MV-4-11 (cell line): ENCODE data around the gene KCNQ4.

Source experiments
- DNase-seq: peaks from one replicate; lab custom pipeline; 2025; lab: John Stamatoyannopoulos, UW

Gene KCNQ4

DNA sequence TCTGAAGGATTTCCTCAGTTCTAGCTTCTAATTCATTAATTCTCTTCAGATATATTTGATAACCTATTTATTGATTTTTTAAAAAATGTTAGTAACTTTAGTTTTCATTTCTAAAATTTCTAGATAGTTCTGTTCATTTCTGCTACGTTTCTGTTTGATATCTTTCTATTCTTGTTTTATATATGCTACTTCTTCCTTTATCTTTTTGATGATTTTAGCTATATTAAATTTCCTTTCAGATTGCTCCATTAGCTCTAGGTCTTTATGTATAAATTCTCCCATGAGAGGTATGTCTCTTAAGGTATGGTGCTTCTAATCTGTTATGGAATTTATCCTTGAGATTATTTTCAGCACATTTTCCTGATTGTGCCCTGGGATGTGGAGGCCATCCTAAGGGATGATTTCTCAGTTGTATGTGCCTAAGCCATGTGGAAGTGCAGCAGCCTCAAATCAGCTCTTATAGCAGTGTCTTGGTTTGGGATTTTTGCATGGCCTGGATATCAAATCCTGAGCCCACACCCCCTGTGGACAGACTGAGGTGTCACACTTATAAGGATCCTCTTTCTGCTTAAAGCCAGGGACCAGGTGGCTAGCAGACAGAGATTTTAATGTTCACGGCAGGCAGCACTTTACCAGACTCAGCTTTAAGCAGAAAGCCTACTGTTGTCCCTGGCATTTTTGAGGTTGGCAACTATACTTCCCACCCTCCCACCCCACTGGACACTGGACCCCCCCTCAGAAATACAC, 6.2 kb upstream of the KCNQ4 start:
- no peak for DNase-seq

DNA sequence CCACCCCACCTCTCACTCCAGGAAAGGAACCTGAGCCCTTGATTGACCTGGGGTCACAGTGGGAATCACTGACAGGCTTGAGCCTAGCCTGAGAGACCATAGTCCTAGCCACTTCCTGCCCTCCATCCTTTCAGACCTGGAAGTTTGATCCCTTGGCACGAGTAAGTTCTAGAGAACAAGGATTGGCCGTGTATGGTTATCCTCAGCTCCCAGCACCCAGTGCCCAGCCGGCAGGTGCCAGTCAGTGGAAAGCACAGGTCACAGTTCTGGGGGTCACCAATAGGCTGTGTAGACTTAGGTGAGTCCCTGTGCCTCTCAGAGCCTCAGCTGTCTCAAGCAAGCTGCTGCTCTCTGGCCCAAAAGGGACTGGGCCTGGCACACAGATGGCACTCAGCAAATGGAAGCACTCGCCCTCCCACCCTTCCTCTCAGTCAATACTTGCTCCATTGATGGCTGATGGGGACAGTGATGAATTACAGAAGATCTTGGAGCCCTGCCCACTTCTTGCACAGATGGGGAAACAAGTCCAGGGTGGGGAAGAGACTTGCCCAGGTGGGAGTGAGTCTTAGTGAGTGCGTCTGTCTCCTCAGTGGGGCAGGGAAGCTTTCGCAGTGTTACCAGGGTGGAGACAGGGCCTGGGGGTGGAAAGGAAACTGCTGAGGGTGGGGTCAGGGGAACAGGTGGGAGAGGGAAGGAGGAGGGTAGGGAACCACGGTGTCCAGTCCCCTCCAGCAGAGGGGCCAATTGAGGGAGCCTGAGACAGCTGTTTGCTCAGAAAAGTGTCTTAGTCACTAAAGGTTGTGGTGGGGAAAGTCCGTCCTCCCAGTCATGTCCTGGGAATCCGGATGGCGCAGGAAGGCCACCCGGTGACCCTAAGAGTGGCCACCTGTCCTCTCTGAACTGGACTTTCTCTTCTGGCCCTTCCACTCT, 2.6 kb upstream of the KCNQ4 start:
- DNase-seq: no peak

DNA sequence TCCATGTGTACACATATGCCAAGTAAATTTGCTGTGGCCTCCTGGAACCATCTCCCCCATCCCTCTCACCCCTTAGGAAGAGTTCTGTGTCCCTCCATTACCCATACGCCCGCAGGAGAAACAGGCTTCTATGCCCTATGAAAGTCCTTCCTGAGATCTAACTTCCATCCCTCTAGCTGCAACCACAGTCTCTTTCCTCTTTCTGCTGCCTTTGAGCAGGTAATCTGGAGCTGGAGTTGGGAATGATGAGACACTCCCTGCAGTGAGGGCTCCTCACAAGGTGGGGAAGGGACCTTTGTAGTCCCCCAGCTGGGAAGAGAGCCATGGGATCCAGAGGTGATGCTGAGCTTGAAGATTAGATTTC, 2.0 kb upstream of the KCNQ4 start:
- DNase-seq: no peak

DNA sequence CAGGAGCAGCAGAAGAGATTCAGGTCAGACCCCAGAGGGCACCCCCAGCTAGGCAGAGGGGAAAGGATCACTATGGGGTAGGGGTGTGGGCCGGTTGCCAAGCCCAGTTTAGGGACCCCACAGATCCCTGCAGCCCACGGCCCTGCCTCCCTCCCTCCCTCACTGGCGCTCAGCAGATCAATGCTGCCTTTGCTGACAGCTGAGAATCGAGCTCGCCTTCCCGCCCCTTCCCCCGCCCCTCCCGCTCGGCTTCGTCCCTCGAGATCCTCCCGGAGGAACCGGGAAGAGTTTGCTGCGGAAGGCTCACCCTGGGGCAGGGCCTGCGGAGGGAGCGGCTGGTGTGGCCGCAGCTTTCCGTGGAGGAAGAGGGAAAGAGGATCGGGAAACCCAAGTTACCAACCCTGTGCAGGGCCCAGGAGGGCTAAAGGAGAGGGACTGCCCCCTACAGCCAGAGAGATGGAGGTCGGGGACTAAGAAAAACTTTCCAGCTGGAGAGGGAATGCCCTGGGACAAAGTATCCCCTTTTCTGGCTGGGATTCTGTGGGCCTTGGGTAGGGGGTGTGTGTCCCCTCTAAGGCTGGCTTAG, 1.1 kb upstream of the KCNQ4 start:
- DNase-seq: no peak

DNA sequence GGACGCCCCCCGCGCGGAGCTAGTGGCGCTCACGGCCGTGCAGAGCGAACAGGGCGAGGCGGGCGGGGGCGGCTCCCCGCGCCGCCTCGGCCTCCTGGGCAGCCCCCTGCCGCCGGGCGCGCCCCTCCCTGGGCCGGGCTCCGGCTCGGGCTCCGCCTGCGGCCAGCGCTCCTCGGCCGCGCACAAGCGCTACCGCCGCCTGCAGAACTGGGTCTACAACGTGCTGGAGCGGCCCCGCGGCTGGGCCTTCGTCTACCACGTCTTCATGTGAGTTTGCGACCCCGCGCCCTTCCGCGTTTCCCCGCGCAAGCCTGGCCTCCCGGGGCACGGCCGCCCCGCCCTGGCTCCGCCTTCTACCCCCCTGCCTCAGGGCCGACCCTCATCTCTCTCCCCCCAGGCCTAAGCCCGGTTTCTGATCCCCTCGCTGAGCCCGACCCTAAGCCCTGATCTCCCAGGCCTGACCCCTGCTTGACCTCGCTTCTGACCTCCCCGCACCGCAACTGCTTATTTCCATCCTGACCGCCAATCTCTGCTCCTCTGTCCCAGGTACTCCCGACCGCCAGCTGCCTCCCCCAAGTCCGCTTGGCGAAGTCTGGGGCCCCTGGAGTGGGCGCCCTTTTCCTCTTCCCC, 669 bp downstream of the KCNQ4 start:
- no peak for DNase-seq

DNA sequence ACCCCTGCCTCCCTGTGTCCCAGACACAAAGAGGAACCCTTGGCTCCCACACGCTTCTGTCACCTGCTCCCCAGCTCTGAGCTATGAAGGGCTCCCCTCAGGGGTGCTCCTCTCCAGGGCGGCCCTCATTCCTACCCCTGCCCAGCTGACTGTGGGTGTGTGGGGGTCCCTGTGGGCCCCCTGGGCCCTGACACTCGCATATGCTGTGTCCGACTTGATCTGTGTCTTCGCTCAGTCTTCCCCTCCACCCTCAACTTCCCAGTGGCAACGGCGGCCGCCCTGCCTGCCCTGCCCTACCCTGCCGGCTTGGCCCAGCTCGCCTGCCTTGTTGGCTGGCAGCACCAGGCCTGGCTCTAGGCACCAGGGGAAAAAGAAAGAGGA, 1.2 kb downstream of the KCNQ4 start:
- DNase-seq: no peak

DNA sequence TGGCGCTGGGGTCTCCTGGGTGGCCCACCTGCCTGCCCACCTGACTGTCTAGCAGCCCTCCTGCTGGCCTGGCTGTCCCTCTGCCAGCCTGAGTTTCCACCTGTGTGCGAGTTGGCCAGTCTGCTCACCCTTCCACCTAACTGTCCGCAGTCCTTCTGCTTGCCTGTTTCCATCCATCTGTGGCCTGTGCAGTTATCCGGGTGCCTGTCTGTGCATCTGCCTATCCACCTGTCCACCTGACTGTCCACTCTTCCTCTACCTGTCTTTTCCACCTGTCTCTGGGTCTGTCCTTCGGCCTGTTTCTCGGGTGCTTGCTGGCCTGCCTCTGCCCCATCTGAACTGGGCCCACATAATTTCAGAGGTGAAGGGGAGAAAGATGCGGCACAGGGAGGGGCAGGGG, 1.9 kb downstream of the KCNQ4 start:
- no peak for DNase-seq

DNA sequence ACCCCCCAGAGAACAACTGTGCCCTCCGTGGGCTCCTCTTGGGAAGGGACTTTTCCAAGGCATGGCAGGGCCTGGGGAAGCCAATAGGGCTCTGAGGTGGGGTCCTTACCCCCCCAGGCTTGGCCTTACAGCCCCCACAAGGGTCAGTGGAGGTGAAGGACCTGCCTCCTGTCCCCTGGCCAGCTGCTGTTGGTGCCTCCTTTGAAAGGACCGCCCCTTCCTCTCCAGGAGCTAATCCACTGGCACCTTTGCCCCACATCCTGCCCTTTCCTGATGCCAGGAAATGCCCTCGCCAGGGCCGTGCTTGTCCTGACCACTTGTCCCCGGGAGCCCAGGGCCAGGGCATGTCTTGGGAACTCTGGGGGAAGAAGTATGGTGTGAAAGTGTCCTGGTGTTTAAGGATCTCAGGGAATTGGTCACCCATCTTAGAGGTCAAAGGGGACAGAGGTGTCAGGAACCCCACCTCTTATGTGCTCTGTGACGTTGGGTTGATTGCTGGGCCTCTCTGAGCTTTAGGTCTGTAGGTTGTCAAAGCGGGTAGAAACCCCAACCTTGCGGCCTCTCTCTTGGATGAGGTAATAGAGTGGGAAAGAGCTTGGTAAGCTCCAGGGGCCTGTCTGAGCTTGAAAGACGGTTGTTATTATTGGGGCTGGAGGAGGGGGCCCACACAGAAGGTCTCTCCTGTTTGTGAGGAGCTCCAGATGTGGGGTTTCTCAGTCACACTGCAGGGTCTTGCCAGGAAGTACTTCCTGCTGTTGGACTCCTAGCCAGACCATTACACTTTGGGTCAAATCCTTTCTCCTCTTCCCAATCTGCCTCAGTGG, 2.8 kb downstream of the KCNQ4 start:
- DNase-seq: no peak

DNA sequence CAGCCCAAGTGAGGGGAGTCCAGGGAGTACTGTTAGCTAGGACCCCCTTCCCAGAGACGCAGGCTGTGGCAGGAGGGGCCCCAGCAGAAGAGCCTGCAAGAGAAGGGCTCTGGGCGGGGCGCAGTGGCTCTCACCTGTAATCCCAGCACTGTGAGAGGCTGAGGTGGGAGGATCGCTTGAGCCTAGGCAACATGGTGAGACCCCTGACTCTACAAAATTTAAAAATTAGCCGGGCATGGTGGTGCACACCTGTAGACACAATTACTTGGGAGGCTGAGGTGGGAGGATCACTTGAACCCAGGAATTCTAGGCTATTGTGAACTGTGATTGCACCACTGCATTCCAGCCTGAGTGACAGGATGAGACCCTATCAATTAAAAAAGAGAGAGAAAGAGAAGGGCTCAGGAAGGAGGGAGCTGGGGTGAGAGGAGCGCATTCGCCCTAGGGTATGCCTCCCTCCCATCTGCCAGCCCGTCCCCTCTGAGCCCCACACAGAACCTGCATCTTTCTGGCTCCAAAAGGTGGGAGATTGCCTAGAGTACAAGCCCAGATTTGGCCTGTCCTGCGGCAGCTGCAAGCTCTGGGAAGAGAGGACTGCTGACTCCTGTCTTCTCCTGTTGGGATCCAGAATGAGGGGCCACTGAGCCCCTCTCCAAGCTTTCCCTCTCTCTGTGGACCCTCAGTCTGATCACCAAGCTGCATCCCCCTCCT, 3.6 kb downstream of the KCNQ4 start:
- DNase-seq: no peak

DNA sequence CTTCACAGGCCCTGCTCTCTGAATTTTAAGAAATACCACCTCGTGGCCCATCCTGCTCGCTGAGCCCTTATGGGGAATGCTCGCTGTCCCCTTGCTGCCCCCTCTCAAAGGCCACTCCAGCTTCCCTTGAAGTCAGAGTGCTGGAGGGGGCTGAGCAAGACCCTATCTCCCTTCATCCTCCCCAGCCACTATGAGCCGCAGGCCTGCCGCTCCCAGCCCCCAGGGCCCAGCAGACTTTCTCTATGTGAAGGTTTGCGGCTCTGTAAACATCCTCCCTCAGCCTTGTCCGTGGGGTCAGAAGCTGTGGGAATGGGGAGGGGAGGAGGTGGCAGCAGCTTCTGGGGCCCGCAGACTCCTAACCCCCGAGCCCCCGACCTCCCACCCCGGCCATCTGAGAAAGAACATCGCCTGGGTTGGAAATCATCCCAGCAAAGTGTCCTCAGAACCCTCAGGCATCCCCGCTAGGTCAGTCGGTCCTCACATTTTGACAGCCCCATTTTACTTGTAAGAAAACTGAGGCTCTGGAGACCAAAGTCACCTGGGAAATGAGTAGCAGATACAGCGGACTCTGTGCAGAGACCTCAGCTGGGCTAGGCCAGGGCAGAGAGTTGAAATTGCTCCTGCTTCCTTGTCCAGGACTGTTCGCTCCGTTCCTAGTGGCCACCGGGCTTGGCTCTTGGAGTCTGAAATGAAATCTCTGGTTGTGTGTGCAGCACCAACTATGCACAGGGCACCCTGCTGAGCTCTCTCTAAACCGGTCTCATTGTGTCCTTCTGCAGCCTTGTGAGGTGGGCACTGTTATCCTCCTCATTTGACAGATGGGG, 4.4 kb downstream of the KCNQ4 start:
- no peak for DNase-seq

DNA sequence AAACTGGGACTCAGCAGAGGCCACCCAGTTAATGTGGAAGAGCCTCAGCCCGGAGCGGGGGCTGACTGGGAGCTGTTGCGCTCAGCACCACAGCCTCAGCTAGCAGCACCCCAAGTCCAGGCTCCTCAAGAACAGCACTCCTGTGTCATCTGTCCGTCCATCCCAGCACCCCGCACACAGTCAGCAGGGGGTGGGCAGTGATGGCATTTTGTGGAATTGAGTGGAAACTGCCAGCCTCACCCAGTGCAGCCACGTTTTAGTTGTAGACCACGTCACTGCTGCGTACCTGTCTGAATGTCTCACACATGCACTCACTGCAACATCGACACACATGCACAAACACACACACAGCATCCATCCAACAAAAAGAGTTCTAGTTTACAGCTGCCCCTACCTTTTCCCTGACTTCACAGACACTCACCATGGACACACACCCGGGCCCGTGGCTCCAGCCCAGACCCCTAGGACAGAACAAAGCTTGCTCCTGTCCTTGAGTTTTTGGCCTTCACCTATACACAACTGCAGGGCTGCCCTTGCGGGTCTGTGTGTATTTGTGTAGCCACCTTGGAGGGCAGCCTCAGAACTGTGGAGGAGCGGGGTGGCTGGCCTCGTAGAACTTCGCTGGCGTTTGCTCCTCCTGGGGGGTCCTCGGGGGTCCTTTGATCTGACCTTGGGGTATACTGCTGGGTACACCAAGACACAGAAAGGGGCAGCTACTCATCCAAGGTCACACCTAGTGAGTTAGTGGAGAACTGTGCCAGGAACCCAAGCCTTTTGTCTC, 5.2 kb downstream of the KCNQ4 start:
- DNase-seq: no peak

DNA sequence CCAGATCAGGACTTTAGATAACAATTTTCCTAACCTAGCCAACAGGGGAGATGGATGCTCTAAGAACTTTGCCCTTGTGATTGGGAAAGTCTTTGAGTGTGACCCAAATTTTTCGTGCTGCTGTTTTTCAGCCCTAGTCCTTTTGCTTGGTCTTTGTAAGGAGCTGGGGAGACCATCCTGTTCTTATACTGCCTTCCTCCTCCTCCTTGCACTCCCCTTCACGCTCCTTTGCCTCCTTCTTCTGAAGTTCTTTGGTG, 5.7 kb downstream of the KCNQ4 start:
- DNase-seq: no peak

DNA sequence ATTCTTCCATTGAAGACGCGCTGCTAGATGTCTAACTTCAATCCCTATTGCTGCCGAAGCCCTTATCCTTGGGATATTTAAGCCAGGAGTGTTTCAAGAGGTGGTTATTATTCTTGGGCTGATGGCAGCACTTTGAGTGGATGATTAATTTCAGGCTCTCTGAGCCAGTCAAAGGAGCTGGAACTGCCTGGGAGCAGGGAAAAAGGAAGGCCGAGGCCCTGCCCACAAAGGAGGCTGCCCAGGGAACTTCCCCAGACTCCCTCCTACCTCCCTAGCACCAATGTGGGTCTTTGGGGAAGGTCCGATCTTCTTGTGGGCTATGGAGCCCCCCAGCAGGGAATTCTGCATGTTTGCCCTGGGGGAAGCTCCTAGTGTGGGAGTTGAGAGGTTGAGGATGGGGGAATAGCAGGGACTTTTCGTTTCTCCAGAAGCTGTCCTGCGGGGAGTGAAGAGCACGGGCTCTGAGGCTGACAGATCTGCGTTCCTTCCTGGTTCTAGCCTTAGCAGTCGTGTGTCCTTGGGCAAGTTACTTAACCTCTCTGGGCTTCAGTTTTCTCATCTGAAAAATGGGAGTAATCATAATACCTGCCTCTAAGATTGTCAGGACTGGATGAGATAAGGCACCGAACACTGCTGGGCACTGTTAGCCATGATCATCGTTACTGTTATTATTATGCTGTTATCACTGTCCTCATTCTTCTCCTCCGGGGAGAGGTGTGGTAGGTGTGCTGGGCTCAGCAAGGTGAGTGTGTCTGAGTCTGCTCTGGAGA, 6.3 kb downstream of the KCNQ4 start:
- DNase-seq: no peak

DNA sequence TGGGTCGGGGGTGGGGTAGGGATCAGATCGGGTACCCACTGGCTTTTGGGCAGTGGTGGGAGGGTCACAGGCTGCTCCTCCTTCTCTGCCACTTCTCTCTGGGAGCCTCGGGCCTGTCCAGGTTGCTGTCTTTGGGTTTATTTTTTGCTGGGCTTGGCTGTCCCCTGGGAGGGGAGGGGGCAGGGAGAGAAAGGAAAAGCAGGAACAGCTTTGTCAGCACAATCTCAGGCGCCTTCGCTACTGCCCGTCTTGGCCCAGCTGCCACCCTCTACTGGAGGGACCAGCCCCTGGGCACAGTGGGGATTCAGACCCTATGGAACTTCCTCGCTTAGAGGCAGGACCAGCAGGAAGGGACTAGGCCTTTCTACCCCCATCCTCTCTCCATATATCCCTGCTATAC, 8.4 kb downstream of the KCNQ4 start:
- no peak for DNase-seq

DNA sequence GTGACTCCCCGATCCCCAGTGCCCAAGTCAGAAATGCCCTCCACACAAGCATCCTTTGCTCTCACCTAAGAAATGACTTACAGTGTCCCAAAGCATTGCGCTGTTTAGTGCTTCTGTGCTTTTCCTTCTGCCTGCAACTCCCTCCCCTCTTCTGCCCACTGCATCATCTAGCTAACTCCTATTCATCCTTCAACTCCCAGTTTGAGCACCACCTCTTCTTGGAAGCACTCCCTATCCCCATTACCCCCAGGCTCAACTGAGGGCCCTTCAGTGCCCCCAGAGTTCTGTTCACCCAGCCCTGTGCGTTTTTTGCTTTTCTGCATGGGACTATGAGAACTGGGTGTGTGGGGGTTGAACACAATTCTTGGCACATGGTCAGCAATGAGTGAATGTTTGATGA, 10.0 kb downstream of the KCNQ4 start:
- no peak for DNase-seq

DNA sequence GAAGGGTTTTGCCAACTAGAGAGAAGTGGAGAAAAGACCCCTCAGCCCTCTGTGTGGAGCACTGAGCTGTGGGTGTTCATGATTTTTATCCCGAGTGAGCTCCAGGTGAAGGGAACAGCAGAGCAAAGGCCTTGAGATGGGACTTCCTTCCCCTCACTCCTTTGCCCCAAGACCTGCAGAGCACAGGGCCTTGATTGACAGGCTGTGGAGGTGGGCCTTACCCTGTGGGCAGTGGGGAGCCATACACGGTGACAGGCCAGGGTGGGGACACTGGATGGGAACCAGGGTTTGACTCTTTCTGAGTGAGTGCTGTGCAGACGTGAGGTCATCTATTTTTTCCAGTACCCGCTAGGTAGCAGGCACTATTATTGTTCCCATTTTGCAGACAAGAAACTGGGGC, 10.5 kb downstream of the KCNQ4 start:
- DNase-seq: no peak

DNA sequence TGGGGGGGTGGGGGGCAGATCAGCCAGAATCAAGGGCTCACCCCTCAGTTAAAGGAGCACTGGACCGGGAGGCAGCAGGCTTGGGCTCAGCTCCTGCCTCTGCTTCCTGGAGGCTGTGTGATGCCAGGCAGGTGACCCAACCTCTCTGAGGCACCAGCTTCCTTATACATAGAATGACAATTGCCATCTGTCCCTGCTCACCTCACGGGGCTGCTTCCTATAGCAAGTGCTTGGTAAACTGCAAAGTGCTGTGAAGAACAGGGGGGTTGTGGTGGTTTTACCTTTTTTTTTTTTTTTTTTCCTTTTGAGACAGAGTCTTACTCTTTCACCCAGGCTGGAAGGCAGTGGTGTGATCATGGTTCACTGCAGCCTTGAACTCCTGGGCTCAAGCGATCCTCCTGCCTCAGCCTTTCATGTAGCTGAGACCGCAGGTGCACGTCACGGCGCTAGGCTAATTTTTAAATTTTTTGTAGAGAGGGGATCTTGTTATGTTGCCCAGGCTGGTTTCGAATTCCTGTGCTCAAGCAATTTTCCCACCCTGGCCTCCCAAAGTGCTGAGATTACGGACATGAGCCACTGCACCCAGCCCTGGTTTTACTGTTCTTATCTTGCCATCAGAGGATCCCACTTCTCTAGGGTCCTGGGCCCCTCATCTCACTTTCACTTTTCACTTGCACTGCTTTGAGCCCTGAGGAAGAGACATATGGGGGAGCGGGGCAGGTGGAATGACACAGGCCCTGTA, 11.6 kb downstream of the KCNQ4 start:
- no peak for DNase-seq
